Loucy (cell line): ENCODE results near the gene XAB2.

Experiments used
- H2AFZ ChIP-seq: fragments of 200-600 bp; sonication (generic); 2 replicates; pipeline ENCODE4 v1.6.0; 2016; ENCODE audit warnings: antibody characterized with exemption, mild to moderate bottlenecking, low read length, moderate library complexity
- H3F3A ChIP-seq: fragments of 200-600 bp; 2 replicates; pipeline ENCODE4 v1.6.0; 2016; ENCODE audit warnings: antibody characterized with exemption, low read depth, mild to moderate bottlenecking
- H3K27me3 ChIP-seq: fragments of 200-600 bp; sonication (generic); 2 replicates; pipeline ENCODE4 v1.6.1; 2014; ENCODE audit warnings: low read length, mild to moderate bottlenecking; ENCODE audit not compliant: insufficient read depth, poor library complexity, severe bottlenecking
- H3K36me3 ChIP-seq: fragments of 200-600 bp; sonication (generic); 2 replicates; pipeline ENCODE4 v1.6.1; 2016; ENCODE audit warnings: low read length; ENCODE audit not compliant: insufficient read depth
- H3K4me1 ChIP-seq: fragments of 200-600 bp; sonication (generic); 2 replicates; pipeline ENCODE4 v1.5.1; 2014; ENCODE audit warnings: low read length, mild to moderate bottlenecking; ENCODE audit not compliant: insufficient read depth, poor library complexity, severe bottlenecking
- H3K4me2 ChIP-seq: fragments of 200-600 bp; sonication (generic); 2 replicates; pipeline ENCODE4 v1.6.0; 2014; ENCODE audit warnings: antibody characterized with exemption, low read length, low read depth, mild to moderate bottlenecking; ENCODE audit not compliant: poor library complexity, severe bottlenecking
- H3K4me3 ChIP-seq: fragments of 200-600 bp; sonication (generic); 2 replicates; pipeline ENCODE4 v1.5.1; 2014; ENCODE audit warnings: low read length, mild to moderate bottlenecking, mixed read lengths; ENCODE audit not compliant: poor library complexity, severe bottlenecking
- H3K79me2 ChIP-seq: fragments of 200-600 bp; sonication (generic); 2 replicates; pipeline ENCODE4 v1.6.1; 2014; ENCODE audit warnings: low read length; ENCODE audit not compliant: insufficient read depth
- H3K9ac ChIP-seq: fragments of 200-600 bp; sonication (generic); 2 replicates; pipeline ENCODE4 v1.6.0; 2014; ENCODE audit warnings: mild to moderate bottlenecking, low read depth, low read length, moderate library complexity; ENCODE audit not compliant: poor library complexity, severe bottlenecking
- H3K9me2 ChIP-seq: fragments of 200-600 bp; sonication (generic); replicated peaks from 2 replicates; pipeline ENCODE4 v1.6.1; 2016; ENCODE audit warnings: low read depth, low read length, mixed read lengths
- H3K9me3 ChIP-seq: fragments of 200-600 bp; sonication (generic); 2 replicates; pipeline ENCODE4 v1.6.1; 2014; ENCODE audit warnings: mild to moderate bottlenecking, antibody characterized with exemption, low read length, low read depth; ENCODE audit not compliant: insufficient read depth
- H4K20me1 ChIP-seq: fragments of 200-600 bp; sonication (generic); 2 replicates; pipeline ENCODE4 v1.6.0; 2014; ENCODE audit warnings: antibody characterized with exemption, low read length, mild to moderate bottlenecking; ENCODE audit not compliant: insufficient read depth, poor library complexity, severe bottlenecking
- EZH2phosphoT487 ChIP-seq: fragments of 200-600 bp; IDR thresholded peaks from 2 replicates; pipeline ENCODE4 v1.6.1; 2018; ENCODE audit warnings: antibody characterized with exemption, mild to moderate bottlenecking, moderate library complexity, borderline replicate concordance
- TF ChIP-seq, protein P1 (sequence below): fragments of 200-600 bp; sonication (generic); conservative IDR thresholded peaks from 2 replicates; pipeline ENCODE4 v1.5.1; 2014; ENCODE audit warnings: mild to moderate bottlenecking, antibody characterized with exemption, low read length

The XAB2 gene

DNA sequence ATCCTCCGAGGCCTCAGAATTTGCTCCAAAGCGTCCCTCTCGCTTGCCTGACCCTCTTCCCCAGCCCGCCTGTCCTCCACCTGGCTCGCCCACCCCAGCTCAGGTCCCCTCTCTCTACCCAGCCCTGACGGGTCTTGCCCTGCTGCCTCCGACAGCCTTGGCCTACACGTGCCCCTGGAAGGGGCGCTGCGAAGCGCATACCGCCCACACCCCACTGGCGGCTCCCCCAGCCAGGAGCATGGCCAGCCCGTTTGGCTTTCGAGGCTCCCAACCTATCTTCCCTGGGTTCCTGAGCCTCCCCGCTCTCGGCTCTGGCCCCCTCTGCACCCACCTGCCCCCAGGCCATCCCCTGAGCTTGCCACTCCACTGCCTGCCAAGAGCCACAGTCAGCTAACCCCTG lies 4.5 kb downstream of the XAB2 start:
- no peaks in the 10 kb centered on the region for H3K9me3 ChIP-seq
- H3K9me2 ChIP-seq: no peaks in the 10 kb centered on the region
- no peak overlapping the region for H2AFZ ChIP-seq
- no peaks in the 10 kb centered on the region for H3K27me3 ChIP-seq
- no peak overlapping the region for H3K9ac ChIP-seq
- TF ChIP-seq, protein P1, sequence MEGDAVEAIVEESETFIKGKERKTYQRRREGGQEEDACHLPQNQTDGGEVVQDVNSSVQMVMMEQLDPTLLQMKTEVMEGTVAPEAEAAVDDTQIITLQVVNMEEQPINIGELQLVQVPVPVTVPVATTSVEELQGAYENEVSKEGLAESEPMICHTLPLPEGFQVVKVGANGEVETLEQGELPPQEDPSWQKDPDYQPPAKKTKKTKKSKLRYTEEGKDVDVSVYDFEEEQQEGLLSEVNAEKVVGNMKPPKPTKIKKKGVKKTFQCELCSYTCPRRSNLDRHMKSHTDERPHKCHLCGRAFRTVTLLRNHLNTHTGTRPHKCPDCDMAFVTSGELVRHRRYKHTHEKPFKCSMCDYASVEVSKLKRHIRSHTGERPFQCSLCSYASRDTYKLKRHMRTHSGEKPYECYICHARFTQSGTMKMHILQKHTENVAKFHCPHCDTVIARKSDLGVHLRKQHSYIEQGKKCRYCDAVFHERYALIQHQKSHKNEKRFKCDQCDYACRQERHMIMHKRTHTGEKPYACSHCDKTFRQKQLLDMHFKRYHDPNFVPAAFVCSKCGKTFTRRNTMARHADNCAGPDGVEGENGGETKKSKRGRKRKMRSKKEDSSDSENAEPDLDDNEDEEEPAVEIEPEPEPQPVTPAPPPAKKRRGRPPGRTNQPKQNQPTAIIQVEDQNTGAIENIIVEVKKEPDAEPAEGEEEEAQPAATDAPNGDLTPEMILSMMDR: no peak
- peaks cover 19% of the 10 kb centered on the region for H4K20me1 ChIP-seq
- peaks cover 37% of the 10 kb centered on the region for H3K79me2 ChIP-seq
- peaks cover 38% of the 10 kb centered on the region; the same call in 1 of the 2 replicates for H3K36me3 ChIP-seq
- H3K4me2 ChIP-seq: no peak overlapping the region
- no peak overlapping the region for H3K4me3 ChIP-seq
- no peaks in the 10 kb centered on the region for H3F3A ChIP-seq
- no peaks in the 10 kb centered on the region for H3K4me1 ChIP-seq

DNA sequence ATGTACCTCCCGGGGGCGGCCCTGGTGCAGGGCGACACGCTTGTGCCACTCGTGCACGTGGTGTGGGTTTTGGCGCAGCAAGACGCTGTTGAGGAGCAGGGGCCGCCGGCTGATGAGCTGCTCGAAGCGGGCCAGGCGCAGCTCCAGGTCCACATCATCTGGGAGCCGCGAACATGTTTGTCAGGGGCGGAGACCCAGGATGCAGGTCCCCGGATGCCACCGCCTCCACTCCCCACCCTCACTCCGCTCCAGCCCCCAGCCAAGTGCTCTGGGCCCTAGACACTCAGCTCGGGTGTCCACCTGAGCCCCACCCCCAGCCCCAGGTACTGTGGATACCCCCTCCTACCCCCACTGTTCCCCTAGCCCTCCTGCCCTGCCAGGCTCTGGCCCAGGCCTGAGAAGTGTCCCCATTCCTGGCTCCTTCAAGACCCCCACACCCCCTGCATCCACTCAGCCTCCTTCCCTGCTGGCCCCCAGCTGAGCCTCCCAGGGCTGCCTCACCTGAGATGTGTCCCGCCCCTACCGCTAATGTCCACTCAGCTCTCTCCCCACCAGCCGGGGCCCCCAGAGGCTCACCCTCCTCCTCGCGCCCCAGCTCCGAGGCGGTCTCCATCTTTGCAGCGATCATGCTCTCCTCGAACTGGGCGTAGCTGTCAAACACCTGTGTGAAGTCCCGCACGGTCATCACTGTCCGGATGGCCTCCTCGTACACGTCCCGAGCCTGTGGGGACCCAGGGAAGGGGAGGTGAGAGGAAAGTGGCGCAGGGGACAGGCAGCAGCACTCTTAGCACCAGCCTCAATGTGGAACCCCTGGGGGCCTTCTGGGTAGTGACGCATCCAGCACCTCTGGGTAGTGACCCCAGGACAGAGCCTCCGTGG lies 5.4 kb downstream of the XAB2 start:
- H3K4me3 ChIP-seq: no peak overlapping the region
- H3K9me2 ChIP-seq: no peaks in the 10 kb centered on the region
- H2AFZ ChIP-seq: no peak overlapping the region
- peaks cover 17% of the 10 kb centered on the region for H4K20me1 ChIP-seq
- H3K79me2 ChIP-seq: peaks cover 31% of the 10 kb centered on the region
- H3K4me1 ChIP-seq: no peaks in the 10 kb centered on the region
- H3K27me3 ChIP-seq: no peaks in the 10 kb centered on the region
- H3K9ac ChIP-seq: no peak overlapping the region
- no peaks in the 10 kb centered on the region for H3F3A ChIP-seq
- H3K4me2 ChIP-seq: no peak overlapping the region
- no peaks in the 10 kb centered on the region for H3K9me3 ChIP-seq
- H3K36me3 ChIP-seq: peaks cover 40% of the 10 kb centered on the region; the same call in 1 of the 2 replicates
- TF ChIP-seq, protein P1: no peak
- TF ChIP-seq EZH2phosphoT487: no peak

DNA sequence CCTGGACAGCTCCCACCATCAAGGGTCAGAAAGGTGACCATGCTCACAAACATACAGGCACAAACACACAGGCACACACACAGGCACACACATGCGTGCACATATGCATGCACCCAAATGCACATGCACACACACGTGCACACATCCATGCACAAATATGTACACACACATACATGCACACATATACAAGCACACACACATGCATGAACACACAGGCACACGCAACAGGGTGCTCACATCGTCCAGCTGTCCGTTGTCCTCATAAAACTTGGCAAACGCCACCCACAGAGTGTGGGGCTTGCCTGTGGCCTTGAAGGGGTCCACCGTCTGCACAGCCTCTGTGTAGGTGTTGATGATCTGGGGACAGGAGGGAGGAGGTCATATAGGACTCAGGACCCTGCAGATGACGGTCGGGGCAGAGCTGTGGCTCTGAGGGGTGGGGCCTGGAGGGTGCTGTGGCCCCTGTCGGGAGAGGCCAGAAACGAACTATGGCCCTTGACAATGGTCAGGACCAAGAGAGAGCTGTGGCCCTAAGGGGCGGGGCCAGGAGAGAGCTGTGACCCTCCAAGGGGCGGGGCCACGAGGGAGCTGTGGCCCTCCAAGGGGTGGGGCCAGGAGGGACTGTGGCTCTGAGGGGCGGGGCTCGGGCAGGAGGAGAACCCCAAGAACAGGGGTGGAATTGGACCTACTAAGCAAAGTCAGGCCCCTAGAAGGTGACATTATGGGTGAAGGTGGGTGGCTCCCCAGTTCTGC lies 6.2 kb downstream of the XAB2 start:
- Histone ChIP-seq H3F3A (no peaks in the 10 kb centered on the region), H4K20me1 (peaks cover 9% of the 10 kb centered on the region), H3K9me3 (no peaks in the 10 kb centered on the region), H3K27me3 (no peaks in the 10 kb centered on the region), H3K4me2 (no peak overlapping the region), H3K9ac (no peak overlapping the region), H3K79me2 (peaks cover 23% of the 10 kb centered on the region), H2AFZ (no peak overlapping the region), H3K4me3 (no peak overlapping the region), H3K4me1 (no peaks in the 10 kb centered on the region), H3K36me3 (peaks cover 40% of the 10 kb centered on the region; the same call in 1 of the 2 replicates), H3K9me2 (no peaks in the 10 kb centered on the region)
- TF ChIP-seq, protein P1: no peak
- no peak for TF ChIP-seq EZH2phosphoT487
